ENCODE measurements around the gene MPG.
"Not testable (repeated sequence)": the region's sequence is repeated elsewhere in the genome, so short reads cannot be mapped to it uniquely, and the experiment has no call there.

DNA sequence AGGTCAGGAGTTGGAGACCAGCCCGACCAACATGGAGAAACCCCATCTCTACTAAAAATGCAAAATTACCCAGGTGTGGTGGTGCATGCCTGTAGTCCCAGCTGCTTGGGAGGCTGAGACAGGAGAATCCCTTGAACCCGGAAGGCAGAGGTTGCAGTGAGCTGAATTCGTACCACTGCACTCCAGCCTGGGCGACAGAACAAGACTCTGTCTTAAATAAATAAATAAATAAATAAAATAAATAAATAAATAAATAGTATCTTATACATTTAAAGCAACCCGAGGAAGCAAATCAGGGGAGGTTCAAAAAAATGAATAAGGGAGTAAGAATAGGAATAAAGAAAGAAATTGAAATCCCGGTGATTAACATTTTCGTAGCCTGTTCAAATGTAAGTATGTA lies 31.5 kb upstream of the MPG start:
- not testable (repeated sequence) for TF ChIP-seq KAT7 (CRISPR knock-in tag; IDR thresholded peaks at IDR 0.05; ENCODE audit: borderline replicate concordance); CTCF (IDR thresholded peaks at IDR 0.05); FOXP1 (CRISPR knock-in tag; IDR thresholded peaks at IDR 0.05; ENCODE audit: borderline replicate concordance); CREB1 (CRISPR knock-in tag; IDR thresholded peaks at IDR 0.05); SP1 (CRISPR knock-in tag; conservative IDR thresholded peaks at IDR 0.05); TP53 (CRISPR knock-in tag; IDR thresholded peaks at IDR 0.05); ESRRA (CRISPR knock-in tag; IDR thresholded peaks at IDR 0.05; ENCODE audit: borderline replicate concordance)
- TF ChIP-seq, protein P1, sequence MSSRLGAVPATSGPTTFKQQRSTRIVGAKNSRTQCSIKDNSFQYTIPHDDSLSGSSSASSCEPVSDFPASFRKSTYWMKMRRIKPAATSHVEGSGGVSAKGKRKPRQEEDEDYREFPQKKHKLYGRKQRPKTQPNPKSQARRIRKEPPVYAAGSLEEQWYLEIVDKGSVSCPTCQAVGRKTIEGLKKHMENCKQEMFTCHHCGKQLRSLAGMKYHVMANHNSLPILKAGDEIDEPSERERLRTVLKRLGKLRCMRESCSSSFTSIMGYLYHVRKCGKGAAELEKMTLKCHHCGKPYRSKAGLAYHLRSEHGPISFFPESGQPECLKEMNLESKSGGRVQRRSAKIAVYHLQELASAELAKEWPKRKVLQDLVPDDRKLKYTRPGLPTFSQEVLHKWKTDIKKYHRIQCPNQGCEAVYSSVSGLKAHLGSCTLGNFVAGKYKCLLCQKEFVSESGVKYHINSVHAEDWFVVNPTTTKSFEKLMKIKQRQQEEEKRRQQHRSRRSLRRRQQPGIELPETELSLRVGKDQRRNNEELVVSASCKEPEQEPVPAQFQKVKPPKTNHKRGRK (CRISPR knock-in tag; IDR thresholded peaks at IDR 0.05; ENCODE audit: borderline replicate concordance) = not testable (repeated sequence)
- TF ChIP-seq, protein P2, sequence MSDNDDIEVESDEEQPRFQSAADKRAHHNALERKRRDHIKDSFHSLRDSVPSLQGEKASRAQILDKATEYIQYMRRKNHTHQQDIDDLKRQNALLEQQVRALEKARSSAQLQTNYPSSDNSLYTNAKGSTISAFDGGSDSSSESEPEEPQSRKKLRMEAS (CRISPR knock-in tag; IDR thresholded peaks at IDR 0.05) = not testable (repeated sequence)

All from WTC11 (cell line).